Natural killer cell treated with Interleukin-12 subunit alpha and Interleukin-12 subunit beta and Interleukin-15 and Interleukin-18, amount 100 ng/mL, for 72 hours (primary cell): Measurements from ENCODE around the gene DYNLL1. TPM values are rescaled to one million over a fixed set of nuclear protein-coding genes. Genes with fewer than 3 reads are reported as not detected.
A peak's percentile ranks its signal among the peaks of the same experiment; 100 is the strongest.
"Not testable (repeated sequence)": the region's sequence is repeated elsewhere in the genome, so short reads cannot be mapped to it uniquely, and the experiment has no call there.

Experiments
- ATAC-seq, 2 donors: fragments of 150-1000 bp; cut with Tn5 transposase in 1 of 2; sonication (Bioruptor Pico), chemical (Tn5 transposase) in 1 of 2; 2 replicates each; pipeline ENCODE4 v1.10.0; 2021
- DNase-seq: peaks from one replicate; pipeline ENCODE4 v3.0.0; 2022; ENCODE audit warnings: low spot score
- H3K27ac Mint-ChIP-seq, 2 donors: 1 replicate in 1 of 2; 2 replicates in 1 of 2; pipeline ENCODE4 v1.8.0; 2022; ENCODE audit warnings: mixed read lengths in 2 of 2, mild to moderate bottlenecking in 1 of 2, moderate library complexity in 1 of 2
- H3K27me3 Mint-ChIP-seq, 2 donors: 1 replicate in 1 of 2; 2 replicates in 1 of 2; pipeline ENCODE4 v1.8.0; 2022; ENCODE audit warnings: mixed read lengths in 2 of 2
- H3K36me3 Mint-ChIP-seq: one replicate; pipeline ENCODE4 v1.8.0; 2022; ENCODE audit warnings: mixed read lengths
- H3K4me1 Mint-ChIP-seq, 2 donors: 1 replicate in 1 of 2; 2 replicates in 1 of 2; pipeline ENCODE4 v1.8.0; 2022; ENCODE audit warnings: low read depth in 2 of 2, mixed read lengths in 2 of 2, mild to moderate bottlenecking in 1 of 2
- H3K4me3 Mint-ChIP-seq: one replicate; pipeline ENCODE4 v1.8.0; 2022; ENCODE audit warnings: mixed read lengths
- H3K9me3 Mint-ChIP-seq: 2 replicates; pipeline ENCODE4 v1.8.0; 2022; ENCODE audit warnings: mixed read lengths
- total RNA-seq, 2 donors: library from RNA; stranded (reverse); gene quantifications; one replicate each; pipeline ENCODE4 v1.2.3, GENCODE V29; 2022

The DYNLL1 gene
- total RNA-seq, 2 donors from 2014 or later = 207 to 267 TPM

GRCh38 chr12:120483621-120484020 lies 12.3 kb upstream of the DYNLL1 start:
- peak in 1 of 2 donors; percentile 60 for ATAC-seq
- Mint-ChIP-seq H3K27ac (peak overlapping the region; percentile 12 to 100), H3K27me3 (no peaks in the 10 kb centered on the region), H3K4me3 (no peak overlapping the region), H3K9me3 (no peaks in the 10 kb centered on the region), H3K4me1 (peaks cover 42 to 46% of the 10 kb centered on the region in 2 donors), H3K36me3 (no peaks in the 10 kb centered on the region)
- DNase-seq = no peak

GRCh38 chr12:120485961-120486881 lies 9.7 kb upstream of the DYNLL1 start:
- Mint-ChIP-seq H3K4me1 (peaks cover 22 to 30% of the 10 kb centered on the region in 2 donors), H3K4me3 (no peak overlapping the region), H3K27ac (no peak overlapping the region), H3K27me3 (no peaks in the 10 kb centered on the region), H3K9me3 (no peaks in the 10 kb centered on the region), H3K36me3 (no peaks in the 10 kb centered on the region)
- DNase-seq (no peak), ATAC-seq (no peak)

DNA sequence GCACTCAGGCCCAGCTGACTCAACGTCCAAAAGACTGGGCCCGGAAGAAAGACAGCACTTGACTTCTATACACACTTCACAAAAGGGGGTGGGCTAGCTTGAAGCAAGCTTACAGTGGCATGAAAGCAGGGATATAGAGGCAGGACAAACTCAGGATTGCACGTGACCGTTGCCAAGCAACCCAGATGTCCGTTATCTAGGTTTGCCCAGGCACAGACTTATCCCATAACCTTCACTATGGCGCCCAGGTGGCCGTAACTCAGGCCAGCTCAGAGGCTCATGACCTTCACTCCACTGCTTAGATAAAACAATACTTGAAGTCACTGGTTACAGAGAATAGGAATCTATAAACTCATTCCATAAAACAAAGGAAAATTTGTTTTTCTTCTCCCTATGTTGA lies 8.4 kb upstream of the DYNLL1 start:
- not testable (repeated sequence) for H3K4me3 Mint-ChIP-seq, DNase-seq, H3K27ac Mint-ChIP-seq, H3K36me3 Mint-ChIP-seq, ATAC-seq, H3K9me3 Mint-ChIP-seq, H3K27me3 Mint-ChIP-seq
- peaks cover 14 to 20% of the 10 kb centered on the region in 2 donors for H3K4me1 Mint-ChIP-seq

GRCh38 chr12:120488057-120488640 lies 7.8 kb upstream of the DYNLL1 start:
- ATAC-seq = no peak
- no peaks in the 10 kb centered on the region for H3K27me3 Mint-ChIP-seq
- H3K9me3 Mint-ChIP-seq = no peaks in the 10 kb centered on the region
- H3K4me1 Mint-ChIP-seq = peaks cover 11 to 17% of the 10 kb centered on the region in 2 donors
- H3K27ac Mint-ChIP-seq = peak overlapping the region in 1 of 2 donors; percentile 52
- no peak for DNase-seq
- no peak overlapping the region for H3K4me3 Mint-ChIP-seq
- no peaks in the 10 kb centered on the region for H3K36me3 Mint-ChIP-seq

GRCh38 chr12:120489018-120489417 lies 6.9 kb upstream of the DYNLL1 start:
- no peak overlapping the region for H3K4me3 Mint-ChIP-seq
- ATAC-seq = no peak
- H3K27me3 Mint-ChIP-seq = no peaks in the 10 kb centered on the region
- no peak overlapping the region for H3K27ac Mint-ChIP-seq
- DNase-seq = no peak
- H3K36me3 Mint-ChIP-seq = no peaks in the 10 kb centered on the region
- H3K9me3 Mint-ChIP-seq = no peaks in the 10 kb centered on the region
- peaks cover 3 to 9% of the 10 kb centered on the region in 2 donors for H3K4me1 Mint-ChIP-seq

- Mint-ChIP-seq H3K9me3 (no peaks in the 10 kb centered on the region), H3K4me3 (no peak overlapping the region), H3K27me3 (no peaks in the 10 kb centered on the region), H3K4me1 (peaks cover 6 to 13% of the 10 kb centered on the region in 2 donors), H3K36me3 (no peaks in the 10 kb centered on the region), H3K27ac (no peak overlapping the region)
- no peak for ATAC-seq
- no peak for DNase-seq
These were observed 5.6 kb upstream of the DYNLL1 start for GRCh38 chr12:120490325-120490724.

GRCh38 chr12:120490833-120491512 lies 4.9 kb upstream of the DYNLL1 start:
- peaks cover 9 to 18% of the 10 kb centered on the region in 2 donors for H3K4me1 Mint-ChIP-seq
- no peak for ATAC-seq
- H3K36me3 Mint-ChIP-seq = no peaks in the 10 kb centered on the region
- no peak overlapping the region for H3K4me3 Mint-ChIP-seq
- H3K27me3 Mint-ChIP-seq = no peaks in the 10 kb centered on the region
- H3K27ac Mint-ChIP-seq = no peak overlapping the region
- H3K9me3 Mint-ChIP-seq = no peaks in the 10 kb centered on the region
- DNase-seq = no peak

GRCh38 chr12:120495186-120495730 lies 655 bp upstream of the DYNLL1 start:
- peak in 1 of 2 donors; percentile 0 for ATAC-seq

DNA sequence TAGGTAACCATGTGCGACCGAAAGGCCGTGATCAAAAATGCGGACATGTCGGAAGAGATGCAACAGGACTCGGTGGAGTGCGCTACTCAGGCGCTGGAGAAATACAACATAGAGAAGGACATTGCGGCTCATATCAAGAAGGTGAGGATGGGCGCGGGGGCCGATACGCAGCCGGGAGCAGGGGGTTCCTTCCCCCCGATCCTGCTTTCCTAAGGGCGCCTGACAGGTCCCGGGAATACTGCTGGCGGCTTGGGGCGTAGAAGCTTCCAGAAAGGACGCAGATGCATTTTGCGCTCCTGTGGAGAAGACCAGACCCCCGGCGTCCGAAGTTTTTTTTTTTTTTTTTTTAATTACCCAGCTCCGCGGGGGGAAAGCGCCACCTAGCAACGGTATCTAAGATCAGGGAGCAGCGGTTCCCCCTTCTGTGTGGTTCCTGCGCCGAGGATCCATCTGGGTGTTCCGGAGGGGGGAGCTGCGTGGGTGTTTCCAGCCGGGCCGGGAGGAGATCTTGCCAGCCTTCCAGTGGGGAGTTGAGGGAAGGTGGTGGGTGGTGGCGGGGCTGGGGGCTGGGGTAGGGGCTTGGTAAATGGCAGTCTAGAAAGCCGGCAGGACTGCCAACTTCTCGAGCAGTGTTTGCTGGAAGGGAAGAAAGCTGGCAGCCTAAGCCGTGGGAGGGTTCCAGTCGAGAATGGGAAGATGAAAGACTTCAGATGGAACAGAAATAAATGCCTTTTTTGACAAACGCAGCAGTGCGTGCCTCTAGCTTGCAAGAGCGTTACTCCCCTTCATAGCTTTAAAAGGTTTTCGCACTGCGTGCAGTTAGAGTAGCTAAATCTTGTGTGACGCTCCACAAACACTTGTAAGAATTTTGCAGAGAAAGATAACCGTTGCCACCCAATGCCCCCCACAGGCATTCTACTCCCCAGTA lies 764 bp downstream of the DYNLL1 start:
- Mint-ChIP-seq H3K27ac (peak overlapping the region; percentile 65 to 88), H3K4me3 (peak overlapping the region; percentile 91), H3K4me1 (peaks cover 29 to 34% of the 10 kb centered on the region in 2 donors), H3K27me3 (no peaks in the 10 kb centered on the region), H3K9me3 (no peaks in the 10 kb centered on the region), H3K36me3 (peaks cover 27% of the 10 kb centered on the region)
- ATAC-seq (no peak), DNase-seq (peak; percentile 67)

More at GRCh38 chr12:120495186-120495730, 655 bp upstream of the DYNLL1 start:
- Mint-ChIP-seq H3K9me3 (no peaks in the 10 kb centered on the region), H3K4me3 (peak overlapping the region; percentile 91), H3K4me1 (peaks cover 27 to 34% of the 10 kb centered on the region in 2 donors), H3K27me3 (no peaks in the 10 kb centered on the region), H3K36me3 (peaks cover 22% of the 10 kb centered on the region), H3K27ac (peak overlapping the region; percentile 65 to 88)
- DNase-seq = no peak

GRCh38 chr12:120497524-120498150 lies 1.7 kb downstream of the DYNLL1 start:
- ATAC-seq = no peak
- Mint-ChIP-seq H3K4me3 (peak overlapping the region; percentile 91), H3K9me3 (no peaks in the 10 kb centered on the region), H3K27me3 (no peaks in the 10 kb centered on the region), H3K36me3 (peaks cover 27% of the 10 kb centered on the region), H3K27ac (peak overlapping the region; percentile 65 to 88), H3K4me1 (peaks cover 29 to 34% of the 10 kb centered on the region in 2 donors)
- DNase-seq = no peak

- no peaks in the 10 kb centered on the region for H3K9me3 Mint-ChIP-seq
- DNase-seq (no peak), ATAC-seq (no peak)
- H3K27ac Mint-ChIP-seq = peak overlapping the region; percentile 65 to 88
- H3K4me3 Mint-ChIP-seq = no peak overlapping the region
- peaks cover 31% of the 10 kb centered on the region for H3K36me3 Mint-ChIP-seq
- H3K4me1 Mint-ChIP-seq = peaks cover 29 to 34% of the 10 kb centered on the region in 2 donors
- no peaks in the 10 kb centered on the region for H3K27me3 Mint-ChIP-seq
These were observed 3.1 kb downstream of the DYNLL1 start for GRCh38 chr12:120498870-120499515.

DNA sequence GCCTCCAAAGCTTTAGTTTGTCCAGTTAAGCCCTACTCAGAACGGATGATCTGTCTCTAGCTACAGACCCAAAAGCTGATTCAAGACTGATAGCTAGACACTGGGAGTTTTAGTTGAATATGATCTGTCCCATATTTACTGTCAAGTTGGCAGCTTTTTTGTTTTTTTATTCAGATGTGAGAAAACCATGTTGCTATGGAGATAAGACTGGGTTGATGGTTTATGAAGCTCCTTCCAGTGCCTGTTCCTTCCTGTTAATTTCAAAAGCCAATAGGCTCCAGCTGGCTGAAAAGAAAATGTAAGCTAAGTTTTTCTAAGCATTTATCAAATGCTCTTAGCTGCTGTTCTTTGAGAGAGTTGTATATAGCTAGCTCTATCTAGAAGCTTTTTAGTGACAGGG lies 4.7 kb downstream of the DYNLL1 start:
- no peak for ATAC-seq
- H3K36me3 Mint-ChIP-seq = peaks cover 31% of the 10 kb centered on the region
- no peak for DNase-seq
- peaks cover 21 to 26% of the 10 kb centered on the region in 2 donors for H3K4me1 Mint-ChIP-seq
- no peaks in the 10 kb centered on the region for H3K9me3 Mint-ChIP-seq
- H3K27me3 Mint-ChIP-seq = no peaks in the 10 kb centered on the region
- H3K4me3 Mint-ChIP-seq = no peak overlapping the region
- peak overlapping the region in 1 of 2 donors; percentile 35 for H3K27ac Mint-ChIP-seq
